CD4-positive, alpha-beta memory T cell (primary cell): Measurements from ENCODE around the gene TMEM98. TPM values are rescaled to one million over a fixed set of nuclear protein-coding genes. Genes with fewer than 3 reads are reported as not detected.

ENCODE experiments used
- CTCF ChIA-PET: fragments of 350-600 bp; sonication (Branson Sonifier 250); formaldehyde crosslinking; loops from one replicate; lab custom pipeline; 2021; ENCODE audit warnings: inconsistent platforms; ENCODE audit not compliant: partially characterized antibody; lab: Charles Lee
- POLR2A ChIA-PET: fragments of 350-600 bp; sonication (Branson Sonifier 250); formaldehyde crosslinking; loops from one replicate; lab custom pipeline; 2021; ENCODE audit not compliant: partially characterized antibody; lab: Charles Lee
- DNase-seq, 5 donors: peaks; one replicate each; pipeline versions ENCODE4 v3.0.0 to v3.0.0-alpha.2; 2020 to 2022; ENCODE audit warnings: mixed read lengths in 1 of 5
- H3K27ac ChIP-seq: one replicate; pipeline ENCODE4 v1.7.0; 2013; ENCODE audit warnings: low read depth, low read length
- H3K27me3 ChIP-seq: 2 replicates; pipeline ENCODE4 v1.7.0; 2013; ENCODE audit warnings: mild to moderate bottlenecking, low read length, moderate library complexity; ENCODE audit not compliant: insufficient read depth
- H3K36me3 ChIP-seq: 2 replicates; pipeline ENCODE4 v1.7.0; 2013; ENCODE audit warnings: mild to moderate bottlenecking, low read length, moderate library complexity; ENCODE audit not compliant: insufficient read depth
- H3K4me1 ChIP-seq: 2 replicates; pipeline ENCODE4 v1.7.0; 2013; ENCODE audit warnings: mild to moderate bottlenecking, low read length, moderate library complexity; ENCODE audit not compliant: insufficient read depth
- H3K4me3 ChIP-seq, 2 donors: one replicate each; pipeline ENCODE4 v1.7.0; 2013; ENCODE audit warnings: low read length in 2 of 2, mild to moderate bottlenecking in 1 of 2
- H3K9me3 ChIP-seq, 2 donors: one replicate each; pipeline ENCODE4 v1.7.0; 2013; ENCODE audit warnings: low read length in 2 of 2, control low read depth in 1 of 2; ENCODE audit not compliant: control insufficient read depth in 1 of 2
- H3K27ac Mint-ChIP-seq, 7 donors: one replicate each; pipeline ENCODE4 v1.8.0; 2020 to 2021; ENCODE audit warnings: mixed read lengths in 7 of 7, mild to moderate bottlenecking in 6 of 7, inconsistent platforms in 3 of 7, moderate library complexity in 3 of 7
- H3K27me3 Mint-ChIP-seq, 2 donors: one replicate each; pipeline ENCODE4 v1.8.0; 2020 to 2021; ENCODE audit warnings: mixed read lengths in 2 of 2
- H3K36me3 Mint-ChIP-seq, 2 donors: one replicate each; pipeline ENCODE4 v1.8.0; 2020 to 2021; ENCODE audit warnings: mixed read lengths in 2 of 2, inconsistent platforms in 1 of 2, mild to moderate bottlenecking in 1 of 2
- H3K4me1 Mint-ChIP-seq, 4 donors: one replicate each; pipeline ENCODE4 v1.8.0; 2020 to 2021; ENCODE audit warnings: mixed read lengths in 4 of 4, mild to moderate bottlenecking in 1 of 4
- H3K4me3 Mint-ChIP-seq, 8 donors: one replicate each; pipeline ENCODE4 v1.8.0; 2020 to 2021; ENCODE audit warnings: mixed read lengths in 8 of 8, mild to moderate bottlenecking in 7 of 8, moderate library complexity in 6 of 8, inconsistent platforms in 3 of 8
- H3K9me3 Mint-ChIP-seq, 8 donors: one replicate each; pipeline ENCODE4 v1.8.0; 2020 to 2021; ENCODE audit warnings: mixed read lengths in 8 of 8, mild to moderate bottlenecking in 5 of 8, inconsistent platforms in 3 of 8, moderate library complexity in 1 of 8
- intact Hi-C: fragments of 100-400 bp; cut with micrococcal nuclease; formaldehyde crosslinking; loops from one replicate; pipeline ENCODE4 v1.15.1; 2023
- polyA plus RNA-seq, 2 donors: library from polyadenylated mRNA; unstranded; fragments of 300-500 nt; fragmentation: Illumina TruSeq; gene quantifications; one replicate each; pipeline ENCODE4 v1.2.3, GENCODE V29; 2021
- total RNA-seq, 2 experiments: library from RNA; stranded (reverse); gene quantifications; one replicate each; pipeline ENCODE4 v1.2.3, GENCODE V29; 2021

Gene TMEM98
- total and polyA plus RNA-seq, 4 experiments from 2014 or later, result not detected

GRCh38 chr17:32941419-32942032 lies 13.6 kb downstream of the TMEM98 start:
- peaks cover 4% of the 10 kb centered on the region for H3K4me1 ChIP-seq
- Mint-ChIP-seq H3K36me3 (no peaks in the 10 kb centered on the region), H3K4me3 (no peak overlapping the region), H3K9me3 (peaks cover 0 to 3% (median 0%) of the 10 kb centered on the region in 8 donors), H3K4me1 (peaks cover 0 to 6% (median 4%) of the 10 kb centered on the region in 4 donors), H3K27me3 (peaks cover 2 to 12% of the 10 kb centered on the region in 2 donors), H3K27ac (no peak overlapping the region)
- no peak overlapping the region for H3K4me3 ChIP-seq
- H3K9me3 ChIP-seq, result no peaks in the 10 kb centered on the region
- ChIA-PET POLR2A (no interaction called here), CTCF (interaction anchor here (1.2 to 9.2 kb wide), 6 partner anchors 10 to 160 kb away, joined by 3 to 116 read pairs (median 5); no protein-coding TSS in a partner anchor)
- no peak for DNase-seq
- H3K27ac ChIP-seq, result no peak overlapping the region
- no peaks in the 10 kb centered on the region for H3K27me3 ChIP-seq
- intact Hi-C loops, result no loop called here
- H3K36me3 ChIP-seq, result no peaks in the 10 kb centered on the region

GRCh38 chr17:32943206-32943605 lies 15.3 kb downstream of the TMEM98 start:
- DNase-seq, result no peak
- Mint-ChIP-seq H3K27ac (no peak overlapping the region), H3K27me3 (peaks cover 3 to 6% of the 10 kb centered on the region in 2 donors), H3K9me3 (peaks cover 0 to 3% (median 0%) of the 10 kb centered on the region in 8 donors), H3K4me3 (no peak overlapping the region), H3K36me3 (no peaks in the 10 kb centered on the region), H3K4me1 (peaks cover 0 to 1% (median 0%) of the 10 kb centered on the region in 4 donors)
- intact Hi-C loops, result no loop called here
- CTCF ChIA-PET, result interaction anchor here (9.2 kb wide), 1 partner anchor 162 kb away, joined by 116 read pairs; no protein-coding TSS in a partner anchor
- POLR2A ChIA-PET, result no interaction called here
- H3K27me3 ChIP-seq, result no peaks in the 10 kb centered on the region
- H3K4me1 ChIP-seq, result no peaks in the 10 kb centered on the region
- H3K4me3 ChIP-seq, result no peak overlapping the region
- H3K27ac ChIP-seq, result no peak overlapping the region
- no peaks in the 10 kb centered on the region for H3K9me3 ChIP-seq
- H3K36me3 ChIP-seq, result no peaks in the 10 kb centered on the region

GRCh38 chr17:32943647-32944191 lies 15.8 kb downstream of the TMEM98 start:
- Histone ChIP-seq H3K4me1 (no peaks in the 10 kb centered on the region), H3K36me3 (no peaks in the 10 kb centered on the region), H3K27me3 (no peaks in the 10 kb centered on the region), H3K9me3 (no peaks in the 10 kb centered on the region), H3K27ac (no peak overlapping the region), H3K4me3 (no peak overlapping the region)
- ChIA-PET POLR2A (no interaction called here), CTCF (no interaction called here)
- Mint-ChIP-seq H3K27me3 (peaks cover 3 to 6% of the 10 kb centered on the region in 2 donors), H3K4me3 (no peak overlapping the region), H3K36me3 (no peaks in the 10 kb centered on the region), H3K4me1 (peaks cover 0 to 1% (median 0%) of the 10 kb centered on the region in 4 donors), H3K27ac (no peak overlapping the region), H3K9me3 (peaks cover 0 to 3% (median 0%) of the 10 kb centered on the region in 8 donors)
- intact Hi-C loops, result no loop called here
- DNase-seq, result no peak

GRCh38 chr17:32944248-32945020 lies 16.5 kb downstream of the TMEM98 start:
- Histone ChIP-seq H3K4me3 (no peak overlapping the region), H3K4me1 (no peaks in the 10 kb centered on the region), H3K27ac (no peak overlapping the region), H3K36me3 (no peaks in the 10 kb centered on the region), H3K27me3 (no peaks in the 10 kb centered on the region), H3K9me3 (no peaks in the 10 kb centered on the region)
- Mint-ChIP-seq H3K27me3 (peaks cover 3 to 4% of the 10 kb centered on the region in 2 donors), H3K4me3 (no peak overlapping the region), H3K4me1 (peaks cover 0 to 1% (median 0%) of the 10 kb centered on the region in 4 donors), H3K36me3 (no peaks in the 10 kb centered on the region), H3K9me3 (peaks cover 0 to 3% (median 0%) of the 10 kb centered on the region in 8 donors), H3K27ac (no peak overlapping the region)
- POLR2A ChIA-PET, result no interaction called here
- intact Hi-C loops, result no loop called here
- no peak for DNase-seq
- CTCF ChIA-PET, result no interaction called here

- Mint-ChIP-seq H3K9me3 (peaks cover 0 to 3% (median 0%) of the 10 kb centered on the region in 8 donors), H3K27me3 (peaks cover 3 to 6% of the 10 kb centered on the region in 2 donors), H3K27ac (no peak overlapping the region), H3K36me3 (no peaks in the 10 kb centered on the region), H3K4me3 (no peak overlapping the region), H3K4me1 (peaks cover 0 to 1% (median 0%) of the 10 kb centered on the region in 4 donors)
- H3K9me3 ChIP-seq, result no peaks in the 10 kb centered on the region
- H3K27me3 ChIP-seq, result no peaks in the 10 kb centered on the region
- H3K4me3 ChIP-seq, result no peak overlapping the region
- no peak for DNase-seq
- H3K4me1 ChIP-seq, result no peaks in the 10 kb centered on the region
- intact Hi-C loops, result no loop called here
- CTCF ChIA-PET, result interaction anchor here (1.3 to 1.6 kb wide), 3 partner anchors 10 to 168 kb away, joined by 3 to 8 read pairs (median 3); no protein-coding TSS in a partner anchor
- no peak overlapping the region for H3K27ac ChIP-seq
- H3K36me3 ChIP-seq, result no peaks in the 10 kb centered on the region
- POLR2A ChIA-PET, result no interaction called here
Observed at GRCh38 chr17:32946375-32947135, 18.6 kb downstream of the TMEM98 start.

- POLR2A ChIA-PET, result no interaction called here
- no peak overlapping the region for H3K27ac ChIP-seq
- H3K36me3 Mint-ChIP-seq, result no peaks in the 10 kb centered on the region
Observed at GRCh38 chr17:32947736-32948135, 19.8 kb downstream of the TMEM98 start.

More at GRCh38 chr17:32947736-32948135, 19.8 kb downstream of the TMEM98 start:
- peaks cover 4 to 10% of the 10 kb centered on the region in 2 donors for H3K27me3 Mint-ChIP-seq
- peaks cover 0 to 1% (median 0%) of the 10 kb centered on the region in 4 donors for H3K4me1 Mint-ChIP-seq
- no peak overlapping the region for H3K27ac Mint-ChIP-seq
- H3K4me3 Mint-ChIP-seq, result no peak overlapping the region
- H3K9me3 ChIP-seq, result no peaks in the 10 kb centered on the region
- H3K27me3 ChIP-seq, result no peaks in the 10 kb centered on the region
- no peaks in the 10 kb centered on the region for H3K4me1 ChIP-seq
- no peak for DNase-seq
- H3K36me3 ChIP-seq, result no peaks in the 10 kb centered on the region
- no peak overlapping the region for H3K4me3 ChIP-seq
- intact Hi-C loops, result no loop called here
- CTCF ChIA-PET, result interaction anchor here (1.3 to 1.6 kb wide), 2 partner anchors 11 to 170 kb away, joined by 3 to 8 read pairs; no protein-coding TSS in a partner anchor
- peaks cover 0 to 3% (median 0%) of the 10 kb centered on the region in 8 donors for H3K9me3 Mint-ChIP-seq
